HG02870 (cell line): ENCODE data around the gene SLC6A20.

Experiments
- ATAC-seq: cut with Tn5 transposase; IDR thresholded peaks from one replicate; pipeline ENCODE4 v1.9.1; 2021; ENCODE audit warnings: mild to moderate bottlenecking, moderate library complexity; ENCODE audit not compliant: unreplicated experiment

SLC6A20 gene, protein sequence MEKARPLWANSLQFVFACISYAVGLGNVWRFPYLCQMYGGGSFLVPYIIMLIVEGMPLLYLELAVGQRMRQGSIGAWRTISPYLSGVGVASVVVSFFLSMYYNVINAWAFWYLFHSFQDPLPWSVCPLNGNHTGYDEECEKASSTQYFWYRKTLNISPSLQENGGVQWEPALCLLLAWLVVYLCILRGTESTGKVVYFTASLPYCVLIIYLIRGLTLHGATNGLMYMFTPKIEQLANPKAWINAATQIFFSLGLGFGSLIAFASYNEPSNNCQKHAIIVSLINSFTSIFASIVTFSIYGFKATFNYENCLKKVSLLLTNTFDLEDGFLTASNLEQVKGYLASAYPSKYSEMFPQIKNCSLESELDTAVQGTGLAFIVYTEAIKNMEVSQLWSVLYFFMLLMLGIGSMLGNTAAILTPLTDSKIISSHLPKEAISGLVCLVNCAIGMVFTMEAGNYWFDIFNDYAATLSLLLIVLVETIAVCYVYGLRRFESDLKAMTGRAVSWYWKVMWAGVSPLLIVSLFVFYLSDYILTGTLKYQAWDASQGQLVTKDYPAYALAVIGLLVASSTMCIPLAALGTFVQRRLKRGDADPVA

DNA sequence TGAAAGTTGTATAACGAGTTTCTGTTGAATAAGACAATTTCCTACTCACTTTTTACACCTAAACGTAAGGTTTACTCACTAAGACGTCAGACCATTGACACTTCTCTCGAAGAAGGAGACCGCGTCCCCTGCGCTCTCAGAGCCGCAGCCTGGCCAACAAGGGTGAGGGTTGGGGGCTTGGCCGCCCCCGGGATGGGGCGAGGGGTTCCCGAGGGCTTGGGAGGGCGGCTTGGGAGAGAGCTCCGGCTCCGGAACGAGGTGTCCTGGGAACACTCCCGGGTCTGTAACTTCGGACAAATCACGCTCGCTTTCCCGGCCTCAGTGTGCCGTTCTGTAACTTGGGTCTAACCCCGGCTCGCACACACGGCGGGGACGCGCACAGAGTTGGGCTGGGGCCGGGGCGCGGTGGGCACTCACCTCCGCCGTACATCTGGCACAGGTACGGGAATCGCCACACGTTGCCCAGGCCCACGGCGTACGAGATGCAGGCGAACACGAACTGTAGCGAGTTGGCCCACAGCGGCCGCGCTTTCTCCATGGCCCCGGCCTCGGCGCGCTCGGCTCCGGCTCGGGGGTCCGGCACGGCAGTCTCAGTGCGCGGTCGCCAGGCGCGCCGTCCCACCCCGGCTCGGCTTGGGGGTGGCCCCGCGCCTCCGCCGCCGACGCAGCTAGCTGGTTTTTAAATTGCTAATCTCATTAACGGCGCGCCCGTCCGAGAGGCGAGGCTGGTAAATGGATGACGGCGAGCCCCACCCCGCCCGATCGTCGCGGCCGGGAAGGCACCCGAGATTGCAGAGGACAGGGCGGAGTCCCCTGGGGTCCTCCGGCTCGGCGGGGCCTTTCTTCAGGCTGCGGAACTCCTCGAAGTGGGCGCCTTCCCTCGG, at the start of gene SLC6A20:
Gene SLC6A20 (minus strand): TSS at position 655 of the 884 bp plus-strand sequence. CDS start 117 bp downstream, at position 538.
- no peak for ATAC-seq

DNA sequence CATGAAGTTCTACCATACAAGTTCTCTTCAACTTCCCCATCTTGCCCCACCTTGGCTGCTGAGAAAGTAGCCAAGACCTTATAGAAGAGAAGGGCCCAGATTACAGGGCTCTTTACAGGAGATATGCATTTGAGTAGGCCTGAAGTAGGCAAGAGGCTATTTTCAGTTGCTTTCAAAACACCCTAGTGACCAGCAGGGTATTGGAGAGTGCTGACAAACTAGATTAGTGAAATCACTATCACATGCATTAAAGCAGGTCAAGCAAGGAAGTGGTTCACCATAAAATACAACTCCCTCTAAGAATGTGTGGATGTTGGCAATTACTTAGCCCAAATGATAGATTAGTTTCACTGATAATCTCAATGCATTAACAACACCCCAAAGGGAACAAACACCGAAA, 48.3 kb upstream of the SLC6A20 start:
- ATAC-seq, result no peak

DNA sequence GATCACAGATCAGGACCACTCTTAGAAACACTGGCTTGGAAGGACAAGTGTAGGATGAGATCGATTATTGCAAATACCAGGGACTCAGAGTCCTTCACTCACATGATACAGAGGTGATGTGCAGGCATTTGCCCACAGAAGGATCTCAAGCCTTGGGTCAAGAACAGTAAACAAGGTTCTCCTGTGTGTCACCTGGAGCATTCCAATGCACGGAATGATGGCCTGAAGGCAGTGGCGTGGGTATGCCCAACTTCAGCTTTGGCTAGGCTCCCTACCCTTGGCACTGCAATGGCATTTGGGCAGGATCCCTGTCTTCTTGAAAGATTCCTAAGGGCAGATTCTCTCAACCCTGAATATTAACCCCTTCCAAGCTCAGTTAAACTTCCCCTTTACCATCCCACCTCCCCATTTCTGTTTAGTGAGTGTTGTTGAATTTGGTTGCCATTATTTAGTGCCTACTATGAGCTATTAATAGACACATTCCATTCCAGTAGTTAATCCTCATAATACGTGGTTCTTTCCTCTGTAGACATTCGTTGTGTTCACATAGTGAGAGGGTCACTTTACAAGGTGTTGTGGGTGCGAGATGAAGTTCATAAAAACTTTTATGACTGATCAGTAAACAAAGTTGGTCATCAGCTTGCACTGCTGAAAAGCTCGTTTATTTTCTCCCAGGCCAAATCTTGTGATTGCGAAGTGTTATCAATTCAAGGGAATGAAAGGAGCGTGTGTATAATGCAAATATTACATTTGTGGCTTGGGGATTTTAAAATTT, 46.7 kb upstream of the SLC6A20 start:
- no peak for ATAC-seq

DNA sequence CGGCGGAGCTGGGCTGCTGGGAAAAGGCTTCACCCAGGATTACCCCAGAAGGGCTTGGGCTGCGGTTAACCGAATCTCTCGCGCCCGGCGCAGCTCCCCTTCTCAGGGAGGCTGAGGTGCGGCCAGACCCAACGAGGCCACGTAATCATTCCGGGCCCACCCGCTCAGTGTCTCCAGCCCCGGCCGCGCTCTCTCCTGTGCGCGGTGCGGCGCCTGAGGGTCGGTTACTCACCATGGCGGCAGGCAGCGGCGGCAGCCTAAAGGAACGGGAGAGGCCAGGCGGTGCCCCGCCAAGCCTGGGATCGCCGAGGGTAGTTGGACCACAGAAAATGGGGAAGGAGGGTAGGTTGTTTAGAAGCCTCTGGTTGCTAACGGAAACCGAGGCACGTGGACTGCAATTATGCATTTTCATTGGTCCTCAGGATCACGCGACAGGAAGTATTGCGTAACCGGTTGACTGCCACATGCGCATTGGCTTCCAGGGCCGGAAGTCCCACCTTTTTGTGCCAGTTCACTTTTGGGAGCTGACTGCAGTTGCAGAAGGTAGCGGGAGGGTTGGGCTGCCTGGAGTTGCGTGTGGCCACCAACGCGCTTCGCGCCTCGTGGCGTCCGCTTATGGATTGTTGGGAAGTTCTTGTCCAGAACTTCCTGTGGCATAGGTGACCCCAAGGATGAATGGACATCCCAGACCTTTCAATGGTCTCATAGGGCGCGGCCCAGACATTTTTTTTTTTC, 45.6 kb upstream of the SLC6A20 start, which contains the start of gene LZTFL1:
Gene LZTFL1 (minus strand): TSS at position 363 of the 735 bp plus-strand sequence. CDS start 128 bp downstream, at position 235.
- peak; percentile 96 for ATAC-seq

DNA sequence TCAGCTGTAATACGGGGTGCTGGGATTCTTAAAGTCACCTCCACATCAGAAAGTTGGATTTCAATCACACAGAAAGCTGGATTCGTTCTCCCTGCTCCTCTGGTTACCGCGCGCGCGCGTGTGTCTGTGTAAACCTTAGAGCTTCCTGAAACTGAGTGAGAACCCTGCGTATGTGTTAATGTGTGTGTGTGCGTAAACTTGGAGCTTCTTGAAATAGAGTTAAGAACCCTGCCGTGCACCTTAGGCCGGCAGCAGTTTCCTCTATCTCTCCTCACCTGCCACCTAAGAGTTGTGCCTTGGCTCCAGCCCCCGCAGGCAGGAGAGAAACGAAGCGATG, 45.1 kb upstream of the SLC6A20 start:
- no peak for ATAC-seq

DNA sequence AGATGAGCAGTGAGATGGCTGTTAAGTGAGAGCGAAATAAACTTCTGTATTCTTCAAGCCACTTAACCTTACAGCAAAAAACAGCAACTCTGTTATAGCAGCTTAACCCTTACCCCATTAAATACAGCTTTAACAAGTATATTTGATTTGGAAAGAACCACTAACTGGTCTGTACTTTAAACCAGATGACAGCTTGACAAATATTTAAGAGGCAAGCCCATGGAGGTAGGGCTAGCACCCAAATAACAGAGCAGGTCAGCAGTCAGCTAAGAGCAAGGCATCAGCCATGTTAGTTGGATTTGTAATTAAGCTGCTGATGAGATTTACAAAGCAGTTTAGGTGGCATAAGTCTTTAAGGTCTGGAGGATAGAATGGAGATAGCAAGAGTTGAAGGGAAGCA, 42.1 kb upstream of the SLC6A20 start:
- no peak for ATAC-seq

DNA sequence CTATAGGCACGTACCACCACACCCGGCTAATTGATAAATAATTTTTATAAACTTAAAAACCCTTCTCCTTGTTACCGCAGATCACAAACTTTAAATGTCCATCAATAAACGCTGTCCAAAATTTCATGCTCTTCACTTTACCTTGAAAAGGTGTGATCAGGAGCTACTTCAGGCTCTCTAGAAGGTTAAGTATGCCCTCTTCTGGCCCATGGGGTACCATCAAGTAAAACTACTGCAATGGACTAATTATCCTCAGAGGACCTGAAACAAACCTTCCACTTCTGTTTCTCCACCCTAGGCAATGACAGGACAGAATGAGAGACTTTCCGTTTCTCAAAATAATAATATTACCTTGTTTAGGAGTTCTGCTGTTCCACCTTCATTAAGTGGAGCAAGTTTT, 36.4 kb upstream of the SLC6A20 start:
- no peak for ATAC-seq

DNA sequence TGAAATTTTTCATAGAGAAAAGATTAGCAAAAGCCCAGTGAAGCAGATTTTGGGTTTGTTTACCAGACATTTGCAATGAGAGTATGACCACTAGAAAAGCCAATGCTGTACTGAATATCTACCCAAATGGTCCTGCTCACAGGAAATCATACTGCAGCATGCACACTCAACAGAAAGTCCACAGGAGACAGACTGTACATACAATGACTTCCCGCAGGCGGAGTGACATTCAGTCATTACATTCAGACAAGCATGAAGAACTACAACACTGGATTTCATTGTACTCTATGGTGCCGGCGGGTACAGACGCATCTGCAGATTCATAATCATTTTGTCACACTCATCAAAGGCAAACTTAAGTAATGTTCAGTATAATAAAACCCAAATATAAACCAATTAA, 33.8 kb upstream of the SLC6A20 start:
- ATAC-seq, result no peak

DNA sequence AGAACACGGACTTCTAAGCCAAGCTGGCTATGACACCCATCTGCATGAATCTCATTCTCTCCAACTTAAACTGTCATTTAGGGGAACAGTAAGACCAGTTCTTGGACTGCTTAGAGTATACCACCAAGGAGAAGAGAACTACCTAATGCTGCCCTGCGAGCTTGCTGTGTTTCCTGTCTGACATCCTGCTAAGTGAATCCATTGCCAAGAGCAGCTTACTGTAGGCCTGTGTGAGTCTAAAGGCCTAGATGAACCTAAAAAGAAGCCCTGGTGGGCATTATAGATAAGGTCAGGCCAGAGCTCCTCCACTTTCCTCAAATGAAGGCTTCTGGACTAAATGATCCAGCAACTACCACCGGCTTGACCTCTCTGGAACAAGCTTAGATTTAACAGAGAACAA, 30.6 kb upstream of the SLC6A20 start:
- no peak for ATAC-seq

GRCh38 chr3:45826321-45826720, 30.0 kb upstream of the SLC6A20 start:
- no peak for ATAC-seq

DNA sequence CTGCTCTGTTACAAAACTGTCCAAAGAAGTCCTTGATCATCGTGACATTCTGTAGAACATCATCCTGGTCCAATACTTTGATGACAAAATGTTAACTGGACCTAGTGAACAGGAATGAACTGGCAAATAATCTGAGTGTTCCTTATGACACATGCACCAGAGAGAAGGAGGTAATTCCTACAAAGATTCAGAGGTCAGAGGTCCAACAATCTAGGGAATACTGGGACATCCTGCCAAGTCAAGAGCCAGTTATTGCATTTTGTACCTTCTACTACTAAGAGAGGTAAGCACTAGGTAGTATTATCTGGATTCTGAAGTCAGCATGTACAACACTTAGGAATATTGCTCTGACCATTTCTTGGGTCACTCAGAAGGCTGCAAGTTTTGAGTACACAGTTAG, 24.8 kb upstream of the SLC6A20 start:
- ATAC-seq, result no peak

- ATAC-seq, result no peak
Measured at GRCh38 chr3:45819543-45819942, 23.2 kb upstream of the SLC6A20 start.

DNA sequence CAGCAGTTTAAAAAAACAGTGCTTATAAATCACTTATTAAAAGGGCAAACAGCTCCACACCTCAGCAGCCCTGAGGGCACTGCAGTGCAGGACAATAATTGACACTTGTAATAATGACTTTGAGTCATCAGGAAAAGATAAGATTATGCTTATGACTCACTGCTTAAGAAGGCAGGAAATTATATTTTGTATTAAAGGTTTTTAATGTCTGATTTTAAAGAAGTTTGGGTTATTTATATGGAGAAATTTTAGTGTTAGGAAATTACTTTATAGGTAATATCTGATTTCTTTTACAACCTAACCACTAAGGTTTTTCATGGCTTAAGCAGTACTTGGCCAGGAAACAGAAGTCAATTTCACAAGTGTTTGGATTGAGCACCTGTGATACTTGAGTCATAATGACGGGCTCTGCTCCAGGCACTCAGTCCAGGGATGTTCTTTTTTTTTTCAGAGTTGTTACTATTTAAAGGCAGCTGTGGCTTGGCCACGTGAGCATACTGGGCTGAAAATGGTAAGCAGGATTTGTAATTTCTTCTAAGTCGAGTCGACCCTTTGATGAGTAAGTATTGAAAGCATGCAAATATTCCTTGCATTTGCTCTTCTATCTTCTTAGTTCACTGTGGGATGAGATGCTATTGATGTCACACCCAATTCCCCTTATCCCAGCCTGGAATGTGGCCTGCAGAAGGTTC, 21.6 kb upstream of the SLC6A20 start:
- no peak for ATAC-seq

- ATAC-seq, result no peak
Measured at GRCh38 chr3:45816544-45816943, 20.2 kb upstream of the SLC6A20 start.

GRCh38 chr3:45814322-45814721, 18.0 kb upstream of the SLC6A20 start:
- ATAC-seq, result no peak

DNA sequence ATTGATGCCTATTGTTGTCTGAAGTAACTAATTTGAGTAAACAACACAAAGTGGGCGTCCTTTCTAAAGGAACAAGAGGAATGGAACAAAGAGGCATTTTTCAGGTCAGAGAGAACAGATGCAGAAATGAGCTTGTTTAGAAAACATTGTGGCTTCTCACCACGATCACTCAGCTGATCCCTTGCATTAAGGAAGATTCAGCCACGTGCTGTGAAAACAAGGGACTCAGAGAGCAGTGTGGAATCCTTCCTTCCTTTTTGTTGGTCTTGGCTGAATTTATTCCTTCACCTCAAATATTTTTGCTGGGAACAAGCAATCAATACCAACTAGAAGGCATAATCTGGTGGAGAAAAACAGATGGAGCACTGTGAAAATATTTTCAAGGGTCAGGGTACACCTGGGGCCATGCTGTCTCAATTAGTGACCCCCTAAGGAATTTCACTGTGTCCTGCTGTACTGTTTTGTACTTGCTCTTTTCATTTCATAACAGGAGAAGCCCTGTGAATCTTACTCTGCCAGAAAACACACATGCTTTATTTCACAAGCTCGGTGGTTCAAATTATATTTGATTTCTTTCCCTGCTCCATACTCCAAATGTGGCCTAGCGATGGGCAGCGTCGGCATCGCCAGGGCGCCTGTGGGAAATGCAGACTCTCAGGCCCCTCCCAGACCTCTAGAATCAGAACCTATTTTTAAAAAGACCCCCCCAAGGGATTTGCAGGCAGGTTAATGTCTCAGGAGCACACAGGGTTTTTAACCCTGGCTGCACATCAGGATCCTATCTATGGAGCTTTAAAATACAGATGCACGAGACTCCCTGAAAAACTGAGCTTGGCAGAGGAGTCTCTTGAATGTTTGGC, 11.6 kb upstream of the SLC6A20 start:
- ATAC-seq, result no peak

DNA sequence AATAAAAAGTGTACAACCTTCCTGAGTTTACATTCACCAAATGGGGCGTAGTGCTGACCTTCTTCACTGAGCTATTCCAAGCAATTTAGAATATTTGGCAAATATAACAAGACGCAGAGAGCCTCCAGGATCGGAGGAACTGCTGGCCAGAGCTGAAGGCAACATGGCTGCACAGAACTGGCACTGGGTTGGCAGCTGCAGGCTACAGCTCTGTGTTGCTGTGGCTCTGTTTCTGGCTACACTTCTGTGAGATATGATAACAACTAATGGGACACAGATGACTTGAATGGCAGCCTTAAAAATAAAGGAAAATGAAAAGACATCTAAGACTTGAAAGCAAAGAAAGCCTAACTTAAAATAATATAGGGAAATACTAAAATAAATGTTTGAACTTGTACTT, 10.8 kb upstream of the SLC6A20 start:
- no peak for ATAC-seq

DNA sequence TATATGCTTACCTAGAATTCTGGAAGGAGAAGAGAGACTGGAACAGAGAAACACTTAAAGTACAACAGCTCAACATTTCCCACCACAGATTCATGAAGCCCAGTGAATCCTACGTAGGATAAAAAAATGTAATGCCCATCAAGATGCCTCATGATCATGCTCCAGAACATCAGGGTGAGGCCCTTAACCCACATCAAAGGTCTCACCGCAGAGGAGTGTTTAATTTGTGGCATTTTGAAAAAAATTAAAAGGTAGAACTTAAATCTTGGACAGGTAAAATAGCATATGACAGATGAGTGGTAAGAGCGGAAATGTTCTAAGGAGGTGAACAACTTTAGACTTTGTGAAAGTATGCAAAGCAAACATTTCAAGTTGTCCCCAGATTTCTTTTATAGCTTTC, 9.7 kb upstream of the SLC6A20 start:
- no peak for ATAC-seq
